Measurements from ENCODE around the gene KCNG2. TPM values are rescaled to one million over a fixed set of nuclear protein-coding genes. Genes with fewer than 3 reads are reported as not detected.

Gene KCNG2
- total and polyA plus RNA-seq, 2 of the 13 experiments (the other 11 are each of a cell fraction or from before 2014, with no cell fraction given): not detected

DNA sequence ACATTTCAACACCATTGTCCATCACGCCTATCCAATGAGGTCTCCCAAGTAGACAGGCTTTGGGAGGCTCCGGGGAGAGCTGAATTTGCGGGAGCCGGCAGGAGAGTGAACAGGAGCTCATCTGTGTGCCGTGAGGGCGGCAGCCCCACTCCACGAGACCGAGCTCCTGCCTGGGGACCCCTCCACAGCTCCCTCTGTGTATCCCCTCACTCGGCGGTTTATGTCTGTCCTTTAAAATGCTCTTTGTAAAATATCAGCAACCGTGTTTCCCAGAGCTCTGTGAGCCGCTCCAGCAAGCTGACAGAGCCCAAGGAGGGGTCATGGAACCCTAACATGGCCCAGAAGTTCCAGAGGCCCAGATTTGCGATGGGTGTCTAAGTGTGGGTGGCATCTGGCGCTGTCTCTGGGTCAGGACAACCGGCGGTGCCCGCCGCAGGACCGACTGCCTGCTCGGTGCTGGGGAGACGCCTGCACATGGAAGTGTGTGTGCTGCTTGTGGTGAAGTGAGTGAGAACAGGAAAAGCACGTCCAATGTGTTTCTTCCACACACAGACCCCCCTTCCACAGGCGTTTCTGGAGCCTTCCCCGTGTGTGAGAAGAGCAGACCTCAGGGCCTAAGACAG lies 118.9 kb downstream of the KCNG2 start:
- Histone ChIP-seq H3K9me3 (ENCODE audit: low read length) (no peaks in the 10 kb centered on the region), H3K36me3 (replicated peaks in 1 of 2; ENCODE audit: control insufficient read depth in 1 of 2, insufficient read depth in 2 of 2, low read length in 2 of 2) (peaks cover 14 to 41% of the 10 kb centered on the region in 2 experiments; a peak in 4 of 5 replicates), H3K9ac (ENCODE audit: insufficient read depth, low read depth, low read length) (no peak overlapping the region), H3K4me1 (ENCODE audit: insufficient read depth, low read length) (no peaks in the 10 kb centered on the region), H3K27me3 (ENCODE audit: control insufficient read depth in 1 of 2, insufficient read depth in 2 of 2, low read length in 2 of 2) (no peaks in the 10 kb centered on the region), H3K79me2 (ENCODE audit: insufficient read depth, low read length) (peaks cover 4% of the 10 kb centered on the region), H3K27ac (ENCODE audit: extremely low read length, insufficient read depth, low read length) (no peak overlapping the region), H3K4me2 (ENCODE audit: low read depth, low read length) (no peak overlapping the region), H4K20me1 (ENCODE audit: insufficient read depth, low read length) (peaks cover 21% of the 10 kb centered on the region; the same call in 1 of the 2 replicates), H2AFZ (ENCODE audit: low read length) (no peak overlapping the region), H3K4me3 (replicated peaks in 1 of 3; ENCODE audit: insufficient read depth in 1 of 3, low read depth in 2 of 3, low read length in 3 of 3) (no peak overlapping the region)
- CTCF ChIA-PET (ENCODE audit: low intra/inter-chr PET ratio, low total read pairs): no interaction called here
- in situ Hi-C loops (cut with HindIII; ENCODE audit: extremely low pct_ligation_motif_present, low pct_unique_long_range_greater_than_20kb): no loop called here
- BruUV-seq (replicated peaks): no TSS peak
- no peak for DNase-seq (ENCODE audit: low spot score)
- WGBS (ENCODE audit: low lambda C conversion rate): 99% methylated on average over 21 of the region's 24 CpGs
- FAIRE-seq: no peak
- no peak for ATAC-seq
- POLR2A ChIA-PET: no interaction called here
- TF ChIP-seq ZNF674 (CRISPR knock-in tag; IDR thresholded peaks at IDR 0.05; ENCODE audit: low read depth): no peak
- no peak for TF ChIP-seq ZNF274 (CRISPR knock-in tag; IDR thresholded peaks at IDR 0.05)
- TF ChIP-seq ZBTB7A (CRISPR knock-in tag; IDR thresholded peaks at IDR 0.05): no peak
- TF ChIP-seq SMARCE1 (IDR thresholded peaks at IDR 0.05; ENCODE audit: borderline replicate concordance): no peak
- no peak for TF ChIP-seq SMARCC2 (IDR thresholded peaks at IDR 0.05)
- intact Hi-C loops (cut with micrococcal nuclease; ENCODE audit: unreplicated experiment): no loop called here

DNA sequence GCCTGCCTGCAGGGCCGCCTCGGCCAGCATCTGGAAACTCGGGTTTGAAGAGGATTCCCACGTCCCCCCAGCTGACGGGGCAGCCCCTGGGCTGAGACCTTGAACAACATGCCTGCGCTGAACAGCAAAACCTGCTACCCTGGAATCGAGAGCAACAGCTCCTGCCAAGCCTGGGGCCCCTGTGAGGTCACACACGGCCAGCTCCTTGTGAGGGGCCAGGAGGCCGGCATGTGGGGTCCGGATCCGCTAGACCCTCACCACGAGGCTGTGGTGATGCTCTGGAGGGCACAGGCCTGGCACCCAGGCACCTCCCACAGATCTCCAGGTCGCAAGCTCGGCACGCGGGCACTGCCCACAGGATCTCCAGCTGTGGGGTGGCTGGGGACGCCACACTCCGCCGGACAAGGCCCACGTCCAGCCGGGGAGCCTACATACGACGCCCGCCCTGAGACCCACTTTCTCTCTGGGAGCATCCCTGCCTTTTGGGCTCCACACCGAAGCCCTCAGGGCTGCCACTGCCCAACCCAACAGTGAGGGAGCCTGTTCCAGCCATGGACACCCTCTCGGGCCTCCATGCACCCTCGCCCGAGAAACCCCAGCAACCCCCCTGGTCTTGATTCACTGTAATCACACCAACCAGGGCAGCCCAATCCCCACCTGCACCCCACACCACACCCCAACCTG lies 119.6 kb downstream of the KCNG2 start:
- 97% methylated on average over 11 of the region's 28 CpGs for WGBS (ENCODE audit: low lambda C conversion rate)
- POLR2A ChIA-PET: no interaction called here
- TF ChIP-seq TARDBP (CRISPR knock-in tag; IDR thresholded peaks at IDR 0.05): no peak
- TF ChIP-seq NONO (IDR thresholded peaks at IDR 0.05): no peak
- no peak for TF ChIP-seq NONO (CRISPR knock-in tag; conservative IDR thresholded peaks at IDR 0.05)
- TF ChIP-seq, protein P1, sequence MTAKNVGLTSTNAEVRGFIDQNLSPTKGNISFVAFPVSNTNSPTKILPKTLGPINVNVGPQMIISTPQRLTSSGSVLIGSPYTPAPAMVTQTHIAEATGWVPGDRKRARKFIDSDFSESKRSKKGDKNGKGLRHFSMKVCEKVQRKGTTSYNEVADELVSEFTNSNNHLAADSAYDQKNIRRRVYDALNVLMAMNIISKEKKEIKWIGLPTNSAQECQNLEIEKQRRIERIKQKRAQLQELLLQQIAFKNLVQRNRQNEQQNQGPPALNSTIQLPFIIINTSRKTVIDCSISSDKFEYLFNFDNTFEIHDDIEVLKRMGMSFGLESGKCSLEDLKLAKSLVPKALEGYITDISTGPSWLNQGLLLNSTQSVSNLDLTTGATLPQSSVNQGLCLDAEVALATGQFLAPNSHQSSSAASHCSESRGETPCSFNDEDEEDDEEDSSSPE (CRISPR knock-in tag; IDR thresholded peaks at IDR 0.05): no peak
- no peak for TF ChIP-seq ZNF451 (CRISPR knock-in tag; IDR thresholded peaks at IDR 0.05)
- TF ChIP-seq ZNF768 (CRISPR knock-in tag; IDR thresholded peaks at IDR 0.05): no peak
- no peak for TF ChIP-seq NR1H2 (CRISPR knock-in tag; IDR thresholded peaks at IDR 0.05; ENCODE audit: borderline replicate concordance, low read depth)
- TF ChIP-seq ZSCAN29 (CRISPR knock-in tag; conservative IDR thresholded peaks at IDR 0.05): no peak
- no peak for TF ChIP-seq ZNF382 (CRISPR knock-in tag; IDR thresholded peaks at IDR 0.05; ENCODE audit: borderline replicate concordance)
- no peak for TF ChIP-seq HNRNPH1 (optimal IDR thresholded peaks at IDR 0.05; ENCODE audit: low read depth, low read length)
- no peak for TF ChIP-seq ZNF10 (CRISPR knock-in tag; IDR thresholded peaks at IDR 0.05; ENCODE audit: borderline replicate concordance, low read depth)
- no peak for TF ChIP-seq NRL (CRISPR knock-in tag; IDR thresholded peaks at IDR 0.05; ENCODE audit: borderline replicate concordance)
- no peak for TF ChIP-seq ZNF180 (CRISPR knock-in tag; IDR thresholded peaks at IDR 0.05; ENCODE audit: borderline replicate concordance, low read depth)

More for the DNA sequence above, 119.6 kb downstream of the KCNG2 start:
- H3K36me3 ChIP-seq (replicated peaks in 1 of 2; ENCODE audit: control insufficient read depth in 1 of 2, insufficient read depth in 2 of 2, low read length in 2 of 2): peaks cover 12 to 47% of the 10 kb centered on the region in 2 experiments; a peak in 4 of 5 replicates
- FAIRE-seq: no peak
- intact Hi-C loops (cut with micrococcal nuclease; ENCODE audit: unreplicated experiment) (no loop called here), in situ Hi-C loops (cut with HindIII; ENCODE audit: extremely low pct_ligation_motif_present, low pct_unique_long_range_greater_than_20kb) (no loop called here)
- no peak for ATAC-seq
- H3K4me2 ChIP-seq (ENCODE audit: low read depth, low read length): no peak overlapping the region
- no peak overlapping the region for H3K9ac ChIP-seq (ENCODE audit: insufficient read depth, low read depth, low read length)
- BruUV-seq (replicated peaks): no TSS peak
- DNase-seq (ENCODE audit: low spot score): no peak
- CTCF ChIA-PET (ENCODE audit: low intra/inter-chr PET ratio, low total read pairs): no interaction called here
- no peak overlapping the region for H3K27ac ChIP-seq (ENCODE audit: extremely low read length, insufficient read depth, low read length)
- H4K20me1 ChIP-seq (ENCODE audit: insufficient read depth, low read length): peaks cover 24% of the 10 kb centered on the region; the same call in 1 of the 2 replicates
- H3K4me1 ChIP-seq (ENCODE audit: insufficient read depth, low read length): no peaks in the 10 kb centered on the region
- H3K9me3 ChIP-seq (ENCODE audit: low read length): no peaks in the 10 kb centered on the region
- peaks cover 9% of the 10 kb centered on the region for H3K79me2 ChIP-seq (ENCODE audit: insufficient read depth, low read length)
- H3K27me3 ChIP-seq (ENCODE audit: control insufficient read depth in 1 of 2, insufficient read depth in 2 of 2, low read length in 2 of 2): no peaks in the 10 kb centered on the region
- no peak overlapping the region for H2AFZ ChIP-seq (ENCODE audit: low read length)
- no peak overlapping the region for H3K4me3 ChIP-seq (replicated peaks in 1 of 3; ENCODE audit: insufficient read depth in 1 of 3, low read depth in 2 of 3, low read length in 3 of 3)

All from HepG2 (cell line).